H7 (cell line): ENCODE data around the gene CTU2. TPM values are rescaled to one million over a fixed set of nuclear protein-coding genes. Genes with fewer than 3 reads are reported as not detected.

ENCODE experiments used
- DNase-seq: peaks from one replicate; pipeline ENCODE4 v3.0.0; 2012
- H3K27me3 ChIP-seq: 2 replicates; pipeline ENCODE4 v1.6.0; 2011; ENCODE audit warnings: mild to moderate bottlenecking, low read length; ENCODE audit not compliant: control insufficient read depth, insufficient read depth
- H3K36me3 ChIP-seq: replicated peaks from 2 replicates; pipeline ENCODE4 v1.5.1; 2011; ENCODE audit warnings: low read length; ENCODE audit not compliant: control insufficient read depth, insufficient read depth
- H3K4me3 ChIP-seq: 2 replicates; pipeline ENCODE4 v1.5.1; 2011; ENCODE audit warnings: low read depth, mild to moderate bottlenecking, control low read depth, low read length, moderate library complexity; ENCODE audit not compliant: insufficient read depth
- total RNA-seq: library from RNA; depleted of rRNA; stranded (reverse); fragments of >200 nt; shearing (Covaris generic); gene quantifications from 2 replicates; pipeline ENCODE4 v1.2.3, GENCODE V29; 2014

CTU2 gene
- total RNA-seq, 1 experiment from 2014 or later, result 38.4 TPM

GRCh38 chr16:88743693-88744576 lies 37.6 kb downstream of the CTU2 start:
- Histone ChIP-seq H3K27me3 (no peaks in the 10 kb centered on the region), H3K36me3 (no peaks in the 10 kb centered on the region), H3K4me3 (no peak overlapping the region)
- peak; percentile 98 for DNase-seq

- Histone ChIP-seq H3K4me3 (no peak overlapping the region), H3K27me3 (no peaks in the 10 kb centered on the region), H3K36me3 (no peaks in the 10 kb centered on the region)
- peak; percentile 90 for DNase-seq
Measured at GRCh38 chr16:88744577-88745521, 38.5 kb downstream of the CTU2 start.

- DNase-seq, result no peak
- no peaks in the 10 kb centered on the region for H3K27me3 ChIP-seq
- no peaks in the 10 kb centered on the region for H3K36me3 ChIP-seq
- H3K4me3 ChIP-seq, result no peak overlapping the region
Measured at GRCh38 chr16:88746506-88746905, 40.2 kb downstream of the CTU2 start.

GRCh38 chr16:88747588-88748301 lies 41.4 kb downstream of the CTU2 start:
- H3K36me3 ChIP-seq, result no peaks in the 10 kb centered on the region
- H3K27me3 ChIP-seq, result no peaks in the 10 kb centered on the region
- no peak overlapping the region for H3K4me3 ChIP-seq
- DNase-seq, result peak; percentile 96

GRCh38 chr16:88748364-88748763 lies 42.1 kb downstream of the CTU2 start:
- no peaks in the 10 kb centered on the region for H3K27me3 ChIP-seq
- no peaks in the 10 kb centered on the region for H3K36me3 ChIP-seq
- no peak for DNase-seq
- no peak overlapping the region for H3K4me3 ChIP-seq

GRCh38 chr16:88749358-88749757 lies 43.1 kb downstream of the CTU2 start:
- Histone ChIP-seq H3K4me3 (no peak overlapping the region), H3K36me3 (no peaks in the 10 kb centered on the region), H3K27me3 (no peaks in the 10 kb centered on the region)
- no peak for DNase-seq

- Histone ChIP-seq H3K27me3 (no peaks in the 10 kb centered on the region), H3K4me3 (no peak overlapping the region), H3K36me3 (no peaks in the 10 kb centered on the region)
- no peak for DNase-seq
Measured at GRCh38 chr16:88750854-88751253, 44.6 kb downstream of the CTU2 start.

- H3K36me3 ChIP-seq, result no peaks in the 10 kb centered on the region
- no peaks in the 10 kb centered on the region for H3K27me3 ChIP-seq
- no peak for DNase-seq
- no peak overlapping the region for H3K4me3 ChIP-seq
Measured at GRCh38 chr16:88752386-88753002, 46.2 kb downstream of the CTU2 start.

GRCh38 chr16:88753191-88753590 lies 46.9 kb downstream of the CTU2 start:
- no peaks in the 10 kb centered on the region for H3K27me3 ChIP-seq
- no peak overlapping the region for H3K4me3 ChIP-seq
- H3K36me3 ChIP-seq, result no peaks in the 10 kb centered on the region
- peak; percentile 85 for DNase-seq

GRCh38 chr16:88753602-88754001 lies 47.3 kb downstream of the CTU2 start:
- DNase-seq, result no peak
- no peak overlapping the region for H3K4me3 ChIP-seq
- no peaks in the 10 kb centered on the region for H3K27me3 ChIP-seq
- H3K36me3 ChIP-seq, result no peaks in the 10 kb centered on the region

GRCh38 chr16:88754109-88754911 lies 48.0 kb downstream of the CTU2 start:
- Histone ChIP-seq H3K27me3 (no peaks in the 10 kb centered on the region), H3K36me3 (no peaks in the 10 kb centered on the region), H3K4me3 (no peak overlapping the region)
- DNase-seq, result no peak

GRCh38 chr16:88754912-88755744 lies 48.8 kb downstream of the CTU2 start:
- Histone ChIP-seq H3K4me3 (no peak overlapping the region), H3K27me3 (no peaks in the 10 kb centered on the region), H3K36me3 (no peaks in the 10 kb centered on the region)
- peak; percentile 91 for DNase-seq
